Heart left ventricle (tissue), 16 donors: ENCODE data around the gene MAP4K5. TPM values are rescaled to one million over a fixed set of nuclear protein-coding genes. Genes with fewer than 3 reads are reported as not detected.

Experiments
- ATAC-seq, 4 donors: fragments of 200-7000 bp; cut with Tn5 transposase; one replicate each; pipeline ENCODE4 v1.9.1; 2020 to 2022; ENCODE audit warnings: moderate library complexity in 4 of 4, mild to moderate bottlenecking in 3 of 4, moderate number of reproducible peaks in 1 of 4
- DNase-seq, 5 donors: peaks; one replicate each; pipeline ENCODE4 v3.0.0-alpha.2; 2020
- H3K27ac ChIP-seq, 12 donors: fragments of 200-600 bp; sonication (generic) in 4 of 12; one replicate each; pipeline versions ENCODE4 v1.5.0 to v1.8.0; 2016 to 2022; ENCODE audit warnings: mild to moderate bottlenecking in 2 of 12
- H3K27me3 ChIP-seq, 9 donors: fragments of 200-600 bp; sonication (generic) in 2 of 9; one replicate each; pipeline versions ENCODE4 v1.5.1 to v1.8.0; 2016 to 2022; ENCODE audit warnings: mild to moderate bottlenecking in 3 of 9
- H3K36me3 ChIP-seq, 9 donors: fragments of 200-600 bp; sonication (generic) in 2 of 9; one replicate each; pipeline versions ENCODE4 v1.5.0 to v1.8.0; 2018 to 2022; ENCODE audit warnings: mild to moderate bottlenecking in 2 of 9
- H3K4me1 ChIP-seq, 12 donors: fragments of 200-600 bp; sonication (generic) in 4 of 12; one replicate each; pipeline versions ENCODE4 v1.5.0 to v1.8.0; 2016 to 2022; ENCODE audit warnings: mild to moderate bottlenecking in 3 of 12
- H3K4me3 ChIP-seq, 12 donors: fragments of 200-600 bp; sonication (generic) in 4 of 12; one replicate each; pipeline versions ENCODE4 v1.5.0 to v1.8.0; 2017 to 2022; ENCODE audit warnings: mild to moderate bottlenecking in 9 of 12, moderate library complexity in 4 of 12
- H3K9me3 ChIP-seq, 12 donors: fragments of 200-600 bp; sonication (generic) in 4 of 12; one replicate each; pipeline versions ENCODE4 v1.5.0 to v1.8.0; 2016 to 2022; ENCODE audit warnings: mild to moderate bottlenecking in 1 of 12
- POLR2A ChIP-seq, 2 donors: fragments of 450-650 bp; IDR thresholded peaks; one replicate each; pipeline ENCODE4 v1.6.1; 2017; ENCODE audit warnings: antibody characterized with exemption in 2 of 2, mild to moderate bottlenecking in 2 of 2, moderate library complexity in 2 of 2
- WGBS, 4 donors: extraction: QIAGEN DNeasy Blood & Tissue Kit in 2 of 4; methylation state at CpG; one replicate each; pipeline versions ENCODE4 v1.1.5 to v1.1.7; 2013 to 2018; 5-methylcytosine and 5-hydroxymethylcytosine counted together
- intact Hi-C, 10 donors: fragments of 100-400 bp; cut with DNase I; formaldehyde crosslinking; loops; one replicate each; pipeline versions ENCODE4 v1.11.1 to v1.14.2; 2022
- polyA plus RNA-seq, 2 donors: library from polyadenylated mRNA; stranded (reverse); fragments of 200-250 nt; gene quantifications; one replicate each; pipeline ENCODE4 v1.2.3, GENCODE V29; 2013
- total RNA-seq, 9 donors: library from RNA; depleted of rRNA in 2 of 9; stranded (reverse); fragments of >200 nt in 2 of 9; fragmentation: NEBNext Ultra II Directional in 3 of 9; extraction: Animal tissue kit (Norgen Biotek cat#: 25700) in 3 of 9; gene quantifications; one replicate each; pipeline versions ENCODE4 v1.1.0 to v1.2.4, GENCODE V29; 2016 to 2023
- TF ChIP-seq, protein P1 (sequence below), 12 donors: fragments of 200-600 bp; sonication (generic) in 4 of 12; IDR thresholded peaks; one replicate each; pipeline versions ENCODE4 v1.5.0 to v1.8.0; 2018 to 2022; ENCODE audit warnings: antibody characterized with exemption in 12 of 12, mild to moderate bottlenecking in 5 of 12
- donor health status: ischemic (EF 13 %, LVEDD 7.1; RV severe dilation, severe dysfunction).
- donor health status: healthy with polysubstance abuse.
- donor health status: DM: no; HTN: yes; CAD: no.
- donor health status: DM: no; HTN: no; CAD: no.
- donor health status: ischemic (EF 25% LVEDD 6.9; RV normal size, moderate dysfunction).
- donor health status: ischemic (EF 25% LVEDD 5.7; RV mildly dilated, moderate dysfunction).
- donor health status: healthy.
- donor health status: DM: yes; HTN: yes; CAD: no.
- donor health status: ischemic (EF 35%, LVEDD 5.7; RV mildly dilated, moderate dysfunction).
- donor health status: nonischemic (EF 11% LVEDD 7.7; RV severe dilation, severe dysfunction).
- donor health status: DM: yes; HTN: yes; CAD: no.
- donor health status: PGD.
- donor health status: ischemic (EF 29% LVEDD 5.4; RV normal size, mild dysfunction).
- donor health status: nonischemic (EF 23%, LVEDD 6.1; RV moderate dilation, normal function).

The MAP4K5 gene
- total and polyA plus RNA-seq, 11 donors: 4.7 to 43.3 (median 16.6) TPM

DNA sequence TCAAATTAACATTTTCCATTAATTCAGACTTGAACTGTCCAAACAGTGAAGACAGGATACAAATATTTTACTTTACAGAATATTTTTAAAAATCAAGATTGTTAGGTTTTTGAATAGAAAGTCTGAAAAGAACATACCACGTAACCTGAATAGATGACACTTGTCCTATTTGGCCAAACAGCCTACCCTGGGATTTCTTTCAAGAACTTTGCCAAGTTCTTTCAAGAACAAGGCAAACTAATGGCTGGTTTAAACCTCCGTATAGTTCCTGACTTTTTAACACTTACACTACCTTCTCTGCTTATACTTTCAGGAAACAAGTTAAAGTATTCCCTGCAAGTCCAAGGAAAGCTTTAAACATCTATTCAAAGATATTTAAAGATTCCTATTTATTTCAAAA lies 35.0 kb downstream of the MAP4K5 start:
- no peak overlapping the region for H3K4me3 ChIP-seq
- H3K36me3 ChIP-seq: peaks cover 0 to 9% (median 0%) of the 10 kb centered on the region in 9 donors
- no peak overlapping the region for H3K27ac ChIP-seq
- H3K4me1 ChIP-seq: peaks cover 0 to 12% (median 6%) of the 10 kb centered on the region in 12 donors
- DNase-seq: no peak
- 10 to 25% (median 15%) methylated on average over 2 of the region's 2 CpGs for WGBS, 4 donors
- no peak for ATAC-seq
- intact Hi-C loops: no loop called here
- TF ChIP-seq, protein P1, sequence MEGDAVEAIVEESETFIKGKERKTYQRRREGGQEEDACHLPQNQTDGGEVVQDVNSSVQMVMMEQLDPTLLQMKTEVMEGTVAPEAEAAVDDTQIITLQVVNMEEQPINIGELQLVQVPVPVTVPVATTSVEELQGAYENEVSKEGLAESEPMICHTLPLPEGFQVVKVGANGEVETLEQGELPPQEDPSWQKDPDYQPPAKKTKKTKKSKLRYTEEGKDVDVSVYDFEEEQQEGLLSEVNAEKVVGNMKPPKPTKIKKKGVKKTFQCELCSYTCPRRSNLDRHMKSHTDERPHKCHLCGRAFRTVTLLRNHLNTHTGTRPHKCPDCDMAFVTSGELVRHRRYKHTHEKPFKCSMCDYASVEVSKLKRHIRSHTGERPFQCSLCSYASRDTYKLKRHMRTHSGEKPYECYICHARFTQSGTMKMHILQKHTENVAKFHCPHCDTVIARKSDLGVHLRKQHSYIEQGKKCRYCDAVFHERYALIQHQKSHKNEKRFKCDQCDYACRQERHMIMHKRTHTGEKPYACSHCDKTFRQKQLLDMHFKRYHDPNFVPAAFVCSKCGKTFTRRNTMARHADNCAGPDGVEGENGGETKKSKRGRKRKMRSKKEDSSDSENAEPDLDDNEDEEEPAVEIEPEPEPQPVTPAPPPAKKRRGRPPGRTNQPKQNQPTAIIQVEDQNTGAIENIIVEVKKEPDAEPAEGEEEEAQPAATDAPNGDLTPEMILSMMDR (IDR thresholded peaks at IDR 0.05): no peak
- TF ChIP-seq POLR2A (IDR thresholded peaks at IDR 0.05): no peak
- no peaks in the 10 kb centered on the region for H3K27me3 ChIP-seq
- H3K9me3 ChIP-seq: peaks cover 0 to 9% (median 0%) of the 10 kb centered on the region in 12 donors

DNA sequence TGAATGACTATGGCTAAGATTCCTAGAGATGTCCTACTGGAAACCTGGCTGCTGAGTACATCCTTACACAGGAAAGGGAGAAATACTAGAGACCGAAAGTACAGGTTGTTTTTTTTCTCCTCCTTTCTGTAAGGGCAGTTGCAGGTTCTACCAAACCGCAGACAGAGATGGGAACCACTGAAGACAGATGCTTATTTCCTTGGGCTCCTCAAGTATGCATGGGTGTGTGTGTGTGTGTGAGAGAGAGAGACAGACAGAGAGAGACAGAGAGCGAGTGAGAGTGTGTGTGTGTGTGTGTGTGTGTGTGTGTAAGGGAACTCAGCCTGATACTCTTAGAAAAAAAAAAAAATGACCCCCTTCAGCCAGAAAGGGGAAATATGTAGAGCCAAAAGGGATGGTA lies 42.5 kb downstream of the MAP4K5 start:
- peaks cover 0 to 12% (median 0%) of the 10 kb centered on the region in 9 donors for H3K36me3 ChIP-seq
- intact Hi-C loops: loop anchor here in 1 of 10 donors (10.0 kb wide), 1 partner anchor 65 kb away; no protein-coding TSS in a partner anchor
- no peak for TF ChIP-seq POLR2A (IDR thresholded peaks at IDR 0.05)
- TF ChIP-seq, protein P1 (IDR thresholded peaks at IDR 0.05): no peak
- peaks cover 0 to 9% (median 0%) of the 10 kb centered on the region in 12 donors for H3K9me3 ChIP-seq
- no peaks in the 10 kb centered on the region for H3K27me3 ChIP-seq
- H3K4me3 ChIP-seq: no peak overlapping the region
- peaks cover 0 to 9% (median 0%) of the 10 kb centered on the region in 12 donors for H3K4me1 ChIP-seq
- ATAC-seq (no peak), DNase-seq (no peak)
- H3K27ac ChIP-seq: no peak overlapping the region
- 88 to 93% (median 89%) methylated on average over 3 of the region's 3 CpGs for WGBS, 4 donors

DNA sequence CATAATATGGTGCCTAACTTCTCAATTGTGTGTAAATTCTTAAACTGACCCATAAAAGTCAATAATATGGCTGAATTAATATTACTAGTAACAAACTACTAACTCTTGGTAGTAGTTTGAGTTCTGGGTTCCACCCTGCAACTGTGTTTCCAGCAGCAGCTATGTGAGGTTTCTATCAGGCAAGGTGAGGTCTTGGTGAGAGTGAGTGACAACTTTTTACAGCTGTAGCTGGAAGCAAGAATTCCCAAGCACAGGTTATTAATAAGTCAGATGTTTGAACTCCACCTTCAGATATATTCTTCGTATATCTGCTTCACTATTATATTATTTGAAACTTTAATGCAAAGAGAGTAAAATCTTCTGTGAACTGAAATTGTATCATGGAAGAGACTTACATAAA lies 43.8 kb downstream of the MAP4K5 start:
- DNase-seq: no peak
- Histone ChIP-seq H3K27me3 (no peaks in the 10 kb centered on the region), H3K4me1 (peaks cover 0 to 9% (median 0%) of the 10 kb centered on the region in 12 donors), H3K36me3 (peaks cover 0 to 15% (median 0%) of the 10 kb centered on the region in 9 donors), H3K9me3 (no peaks in the 10 kb centered on the region), H3K4me3 (no peak overlapping the region), H3K27ac (no peak overlapping the region)
- no peak for TF ChIP-seq POLR2A (IDR thresholded peaks at IDR 0.05)
- TF ChIP-seq, protein P1 (IDR thresholded peaks at IDR 0.05): no peak
- intact Hi-C loops: loop anchor here in 1 of 10 donors (10.0 kb wide), 1 partner anchor 64 kb away; no protein-coding TSS in a partner anchor
- 88 to 97% (median 92%) methylated on average over 1 of the region's 1 CpG for WGBS, 4 donors
- ATAC-seq: no peak

DNA sequence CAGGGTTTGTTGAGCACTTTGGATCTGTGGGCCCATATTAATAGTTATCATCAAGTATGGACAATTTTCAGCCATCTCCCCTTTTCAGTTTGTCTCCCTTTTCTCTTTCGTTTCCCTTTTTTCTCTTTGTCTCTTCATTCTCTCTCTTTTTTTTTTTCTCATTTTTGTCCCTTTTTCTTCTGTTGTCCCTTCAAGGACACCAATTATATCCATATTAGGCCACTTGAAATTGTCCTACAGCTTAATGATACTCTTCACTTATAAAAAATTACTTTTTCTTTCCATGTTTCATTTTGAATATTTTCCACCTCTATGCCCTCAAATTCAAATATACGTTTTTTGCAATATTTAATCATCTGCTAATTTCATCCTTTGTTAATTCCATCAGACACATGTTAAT lies 53.3 kb downstream of the MAP4K5 start:
- TF ChIP-seq POLR2A (IDR thresholded peaks at IDR 0.05): no peak
- TF ChIP-seq, protein P1 (IDR thresholded peaks at IDR 0.05): no peak
- Histone ChIP-seq H3K9me3 (peaks cover 0 to 6% (median 0%) of the 10 kb centered on the region in 12 donors), H3K36me3 (peaks cover 0 to 43% (median 17%) of the 10 kb centered on the region in 9 donors), H3K27me3 (no peaks in the 10 kb centered on the region), H3K27ac (no peak overlapping the region), H3K4me3 (no peak overlapping the region), H3K4me1 (no peaks in the 10 kb centered on the region)
- 95 to 98% (median 96%) methylated on average over 2 of the region's 2 CpGs for WGBS, 4 donors
- intact Hi-C loops: no loop called here
- DNase-seq (no peak), ATAC-seq (no peak)
